SKM-1 (cell line): Measurements from ENCODE around the gene ATG7.
"Not testable (repeated sequence)": the region's sequence is repeated elsewhere in the genome, so short reads cannot be mapped to it uniquely, and the experiment has no call there.

Experiments
- DNase-seq: peaks from one replicate; lab custom pipeline; 2025; ENCODE audit not compliant: unreplicated experiment; lab: John Stamatoyannopoulos, UW

ATG7 gene

GRCh38 chr3:11563865-11564185, 291.6 kb downstream of the ATG7 start:
- DNase-seq: no peak

GRCh38 chr3:11564577-11565001, 292.4 kb downstream of the ATG7 start:
- no peak for DNase-seq

GRCh38 chr3:11565072-11565471, 292.9 kb downstream of the ATG7 start:
- DNase-seq: no peak

GRCh38 chr3:11565492-11565891, 293.3 kb downstream of the ATG7 start:
- DNase-seq: no peak

GRCh38 chr3:11565932-11566331, 293.7 kb downstream of the ATG7 start:
- no peak for DNase-seq

- DNase-seq: no peak
Observed at GRCh38 chr3:11566478-11566877, 294.3 kb downstream of the ATG7 start.

- DNase-seq: no peak
Observed at GRCh38 chr3:11566916-11567315, 294.7 kb downstream of the ATG7 start.

GRCh38 chr3:11567516-11568467, 295.6 kb downstream of the ATG7 start:
- DNase-seq: no peak

GRCh38 chr3:11568503-11569155, 296.4 kb downstream of the ATG7 start:
- DNase-seq: no peak

- no peak for DNase-seq
Observed at GRCh38 chr3:11569156-11569741, 297.1 kb downstream of the ATG7 start.

- DNase-seq: no peak
Observed at GRCh38 chr3:11570251-11570650, 298.1 kb downstream of the ATG7 start.

- DNase-seq: no peak
Observed at GRCh38 chr3:11570789-11571495, 298.7 kb downstream of the ATG7 start.

- not testable (repeated sequence) for DNase-seq
Observed at GRCh38 chr3:11572660-11573059, 300.5 kb downstream of the ATG7 start.

- DNase-seq: no peak
Observed at GRCh38 chr3:11574981-11575669, 302.9 kb downstream of the ATG7 start.

GRCh38 chr3:11575677-11576076, 303.5 kb downstream of the ATG7 start:
- DNase-seq: no peak

GRCh38 chr3:11576453-11576852, 304.3 kb downstream of the ATG7 start:
- no peak for DNase-seq

- DNase-seq: no peak
Observed at GRCh38 chr3:11578169-11578568, 306.0 kb downstream of the ATG7 start.

GRCh38 chr3:11580645-11581044, 308.4 kb downstream of the ATG7 start:
- DNase-seq: no peak

GRCh38 chr3:11581237-11582190, 309.3 kb downstream of the ATG7 start:
- DNase-seq: no peak
